Mesenchymal stem cell (in vitro differentiated cells and primary cell): ENCODE measurements around the gene IL1F10.

ENCODE experiments used
- DNase-seq: peaks from one replicate; pipeline ENCODE4 v3.0.0-alpha.2; 2013
- H2AFZ ChIP-seq: one replicate; pipeline ENCODE4 v1.6.1; 2013; ENCODE audit warnings: low read depth, mild to moderate bottlenecking, control low read depth, inconsistent platforms, low read length, moderate library complexity
- H2AK5ac ChIP-seq: 2 replicates; pipeline ENCODE4 v1.6.1; 2013; ENCODE audit warnings: low read length, moderate library complexity, mild to moderate bottlenecking, inconsistent platforms; ENCODE audit not compliant: severe bottlenecking
- H2BK120ac ChIP-seq: one replicate; pipeline ENCODE4 v1.6.1; 2013; ENCODE audit warnings: low read depth, mild to moderate bottlenecking, inconsistent platforms, low read length, moderate library complexity
- H2BK12ac ChIP-seq, 2 experiments: one replicate each; pipeline ENCODE4 v1.6.1; 2013; ENCODE audit warnings: inconsistent platforms in 2 of 2, low read length in 2 of 2, mild to moderate bottlenecking in 2 of 2, moderate library complexity in 2 of 2, control low read depth in 1 of 2
- H2BK15ac ChIP-seq: one replicate; pipeline ENCODE4 v1.6.1; 2013; ENCODE audit warnings: mild to moderate bottlenecking, low read depth, inconsistent platforms; ENCODE audit not compliant: poor library complexity, severe bottlenecking
- H2BK5ac ChIP-seq: 2 replicates; pipeline ENCODE4 v1.6.1; 2013; ENCODE audit warnings: low read depth, mild to moderate bottlenecking, low read length, control low read depth, inconsistent platforms; ENCODE audit not compliant: poor library complexity, severe bottlenecking
- H3K14ac ChIP-seq, 2 experiments: one replicate each; pipeline ENCODE4 v1.6.1; 2013; ENCODE audit warnings: inconsistent platforms in 2 of 2, low read length in 2 of 2, control low read depth in 1 of 2, mild to moderate bottlenecking in 1 of 2, moderate library complexity in 1 of 2
- H3K18ac ChIP-seq, 2 experiments: one replicate each; pipeline ENCODE4 v1.6.1; 2013; ENCODE audit warnings: inconsistent platforms in 2 of 2, low read length in 2 of 2, control low read depth in 1 of 2, low read depth in 1 of 2, mild to moderate bottlenecking in 1 of 2
- H3K23ac ChIP-seq, 2 experiments: one replicate each; pipeline ENCODE4 v1.6.1; 2013; ENCODE audit warnings: inconsistent platforms in 2 of 2, low read length in 2 of 2, mild to moderate bottlenecking in 2 of 2, moderate library complexity in 2 of 2, control low read depth in 1 of 2
- H3K27ac ChIP-seq: 2 replicates; pipeline ENCODE4 v1.5.1; 2013; ENCODE audit warnings: mild to moderate bottlenecking, moderate library complexity, low read length, control low read depth, inconsistent platforms; ENCODE audit not compliant: poor library complexity, severe bottlenecking
- H3K27me3 ChIP-seq, 2 experiments: 2 replicates each; pipeline versions ENCODE4 v1.6.1 to v1.7.0; 2013; ENCODE audit warnings: low read length in 2 of 2, mild to moderate bottlenecking in 2 of 2, moderate library complexity in 2 of 2, control low read depth in 1 of 2, inconsistent platforms in 1 of 2; ENCODE audit not compliant: control insufficient read depth in 1 of 2, insufficient read depth in 1 of 2
- H3K36me3 ChIP-seq, 2 experiments: 2 replicates each; pipeline versions ENCODE4 v1.6.1 to v1.7.0; 2013; ENCODE audit warnings: low read length in 2 of 2, control low read depth in 1 of 2, inconsistent platforms in 1 of 2, low read depth in 1 of 2, mild to moderate bottlenecking in 1 of 2; ENCODE audit not compliant: insufficient read depth in 2 of 2, control insufficient read depth in 1 of 2
- H3K4ac ChIP-seq, 2 experiments: one replicate each; pipeline ENCODE4 v1.6.1; 2013; ENCODE audit warnings: inconsistent platforms in 2 of 2, low read length in 2 of 2, mild to moderate bottlenecking in 2 of 2, moderate library complexity in 2 of 2, control low read depth in 1 of 2, low read depth in 1 of 2
- H3K4me1 ChIP-seq: 2 replicates; pipeline ENCODE4 v1.6.1; 2013; ENCODE audit warnings: low read depth, low read length, control low read depth; ENCODE audit not compliant: control insufficient read depth, insufficient read depth
- H3K4me2 ChIP-seq: 2 replicates; pipeline ENCODE4 v1.6.1; 2013; ENCODE audit warnings: low read length, mild to moderate bottlenecking, inconsistent platforms; ENCODE audit not compliant: poor library complexity, severe bottlenecking
- H3K4me3 ChIP-seq, 2 experiments: 2 replicates each; pipeline versions ENCODE4 v1.5.1 to v1.7.0; 2013; ENCODE audit warnings: low read length in 2 of 2, mild to moderate bottlenecking in 2 of 2, control low read depth in 1 of 2, low read depth in 1 of 2; ENCODE audit not compliant: insufficient read depth in 1 of 2
- H3K79me1 ChIP-seq: replicated peaks from 2 replicates; pipeline ENCODE4 v1.6.1; 2013; ENCODE audit warnings: mild to moderate bottlenecking, control low read depth, low read length, inconsistent platforms; ENCODE audit not compliant: poor library complexity, severe bottlenecking
- H3K9ac ChIP-seq: 2 replicates; pipeline ENCODE4 v1.7.0; 2013; ENCODE audit warnings: mild to moderate bottlenecking, low read length, moderate library complexity
- H3K9me3 ChIP-seq: 2 replicates; pipeline ENCODE4 v1.7.0; 2013; ENCODE audit warnings: mild to moderate bottlenecking, low read length; ENCODE audit not compliant: control insufficient read depth
- H4K8ac ChIP-seq: one replicate; pipeline ENCODE4 v1.6.1; 2013; ENCODE audit warnings: inconsistent platforms, mild to moderate bottlenecking, low read length, moderate library complexity
- H4K91ac ChIP-seq: one replicate; pipeline ENCODE4 v1.6.1; 2013; ENCODE audit warnings: mild to moderate bottlenecking, low read length, inconsistent platforms
- WGBS: methylation state at CpG from one replicate; pipeline ENCODE4 v1.1.7; 2013; ENCODE audit warnings: mixed read lengths; 5-methylcytosine and 5-hydroxymethylcytosine counted together

The IL1F10 gene

GRCh38 chr2:113075600-113075999 is 7.8 kb downstream of the IL1F10 start:
- no peak overlapping the region for H3K4me2 ChIP-seq
- peaks cover 37 to 52% of the 10 kb centered on the region in 2 experiments for H3K27me3 ChIP-seq
- no peak overlapping the region for H3K4ac ChIP-seq
- no peak overlapping the region for H4K91ac ChIP-seq
- H2AK5ac ChIP-seq, result no peak overlapping the region
- WGBS, result 77% methylated on average over 1 of the region's 3 CpGs
- no peak overlapping the region for H4K8ac ChIP-seq
- H3K23ac ChIP-seq, result no peak overlapping the region
- H2BK15ac ChIP-seq, result no peak overlapping the region
- H3K36me3 ChIP-seq, result no peaks in the 10 kb centered on the region
- no peak overlapping the region for H3K9ac ChIP-seq
- no peak overlapping the region for H2BK12ac ChIP-seq
- no peak overlapping the region for H3K4me3 ChIP-seq
- no peaks in the 10 kb centered on the region for H3K79me1 ChIP-seq
- H3K18ac ChIP-seq, result no peak overlapping the region
- H3K14ac ChIP-seq, result no peak overlapping the region
- H2AFZ ChIP-seq, result no peak overlapping the region
- H3K4me1 ChIP-seq, result peaks cover 2% of the 10 kb centered on the region
- no peaks in the 10 kb centered on the region for H3K9me3 ChIP-seq
- H2BK120ac ChIP-seq, result no peak overlapping the region
- no peak overlapping the region for H2BK5ac ChIP-seq
- DNase-seq, result no peak
- H3K27ac ChIP-seq, result no peak overlapping the region

- no peaks in the 10 kb centered on the region for H3K9me3 ChIP-seq
- no peak overlapping the region for H3K9ac ChIP-seq
- 91% methylated on average over 3 of the region's 3 CpGs for WGBS
- H3K4ac ChIP-seq, result no peak overlapping the region
- no peak overlapping the region for H2BK120ac ChIP-seq
- no peak overlapping the region for H4K91ac ChIP-seq
- H2BK12ac ChIP-seq, result no peak overlapping the region
- no peak overlapping the region for H2BK5ac ChIP-seq
- H4K8ac ChIP-seq, result no peak overlapping the region
- peaks cover 37 to 64% of the 10 kb centered on the region in 2 experiments for H3K27me3 ChIP-seq
- H3K4me1 ChIP-seq, result peaks cover 2% of the 10 kb centered on the region
- no peak overlapping the region for H3K18ac ChIP-seq
- H3K23ac ChIP-seq, result no peak overlapping the region
- no peak overlapping the region for H3K27ac ChIP-seq
- H3K79me1 ChIP-seq, result no peaks in the 10 kb centered on the region
- no peak overlapping the region for H3K4me3 ChIP-seq
- H3K4me2 ChIP-seq, result no peak overlapping the region
- no peak for DNase-seq
- no peaks in the 10 kb centered on the region for H3K36me3 ChIP-seq
- H2AK5ac ChIP-seq, result no peak overlapping the region
- no peak overlapping the region for H3K14ac ChIP-seq
- no peak overlapping the region for H2AFZ ChIP-seq
- H2BK15ac ChIP-seq, result no peak overlapping the region
These were observed 9.3 kb downstream of the IL1F10 start for GRCh38 chr2:113076954-113077669.

- no peaks in the 10 kb centered on the region for H3K9me3 ChIP-seq
- no peak overlapping the region for H3K18ac ChIP-seq
- H3K36me3 ChIP-seq, result no peaks in the 10 kb centered on the region
- no peak overlapping the region for H2BK15ac ChIP-seq
- peak overlapping the region; percentile 42 for H3K9ac ChIP-seq
- H3K4me2 ChIP-seq, result no peak overlapping the region
- H2BK120ac ChIP-seq, result no peak overlapping the region
- no peak overlapping the region for H2BK12ac ChIP-seq
- H3K4me1 ChIP-seq, result peaks cover 2% of the 10 kb centered on the region
- no peak overlapping the region for H3K14ac ChIP-seq
- H2BK5ac ChIP-seq, result no peak overlapping the region
- H4K91ac ChIP-seq, result no peak overlapping the region
- no peak for DNase-seq
- no peak overlapping the region for H2AK5ac ChIP-seq
- H3K27ac ChIP-seq, result no peak overlapping the region
- H2AFZ ChIP-seq, result no peak overlapping the region
- H3K4ac ChIP-seq, result no peak overlapping the region
- H4K8ac ChIP-seq, result no peak overlapping the region
- no peaks in the 10 kb centered on the region for H3K79me1 ChIP-seq
- H3K4me3 ChIP-seq, result no peak overlapping the region
- H3K27me3 ChIP-seq, result peaks cover 31 to 70% of the 10 kb centered on the region in 2 experiments
- no peak overlapping the region for H3K23ac ChIP-seq
- 39% methylated on average over 1 of the region's 1 CpG for WGBS
These were observed 10.2 kb downstream of the IL1F10 start for GRCh38 chr2:113077921-113078320.

- WGBS, result 74% methylated on average over 6 of the region's 6 CpGs
- Histone ChIP-seq H4K91ac (no peak overlapping the region), H2AFZ (no peak overlapping the region), H2BK12ac (no peak overlapping the region), H3K4me2 (no peak overlapping the region), H3K4me3 (no peak overlapping the region), H2AK5ac (no peak overlapping the region), H3K9me3 (no peaks in the 10 kb centered on the region), H3K79me1 (no peaks in the 10 kb centered on the region), H2BK15ac (no peak overlapping the region), H3K23ac (no peak overlapping the region), H2BK120ac (no peak overlapping the region), H3K4me1 (peaks cover 2% of the 10 kb centered on the region), H3K27ac (no peak overlapping the region), H4K8ac (no peak overlapping the region), H3K4ac (no peak overlapping the region), H3K18ac (no peak overlapping the region), H3K27me3 (peaks cover 28 to 74% of the 10 kb centered on the region in 2 experiments), H2BK5ac (no peak overlapping the region), H3K36me3 (no peaks in the 10 kb centered on the region), H3K14ac (no peak overlapping the region), H3K9ac (peak overlapping the region; percentile 42)
- no peak for DNase-seq
These were observed 10.6 kb downstream of the IL1F10 start for GRCh38 chr2:113078350-113078839.
